OCI-LY3 (cell line): Measurements from ENCODE around the gene WASF2.

Experiments used
- H2AFZ ChIP-seq: fragments of 200-600, 300-600 bp; shearing (Covaris generic); 2 replicates; pipeline ENCODE4 v1.6.0; 2014; ENCODE audit warnings: antibody characterized with exemption, low read depth, low read length
- H3K27ac ChIP-seq: fragments of 200-600, 300-600 bp; sonication (generic); 2 replicates; pipeline ENCODE4 v1.5.1; 2014; ENCODE audit warnings: mild to moderate bottlenecking, low read length, moderate library complexity, mixed read lengths
- H3K27me3 ChIP-seq: fragments of 200-600, 300-600 bp; sonication (generic); 2 replicates; pipeline ENCODE4 v1.6.1; 2014; ENCODE audit warnings: low read depth, low read length, mixed read lengths
- H3K36me3 ChIP-seq: fragments of 200-600, 300-600 bp; sonication (generic); replicated peaks from 2 replicates; pipeline ENCODE3; 2014; ENCODE audit warnings: low read depth, low read length, mixed read lengths
- H3K4me1 ChIP-seq: fragments of 300-600, 200-600 bp; sonication (generic); 2 replicates; pipeline ENCODE4 v1.6.1; 2014; ENCODE audit warnings: low read length, mixed read lengths
- H3K4me2 ChIP-seq: fragments of 200-600, 300-600 bp; sonication (generic); 2 replicates; pipeline ENCODE4 v1.6.1; 2014; ENCODE audit warnings: low read length, mixed read lengths
- H3K4me3 ChIP-seq: fragments of 300-600, 200-600 bp; sonication (generic); 2 replicates; pipeline ENCODE4 v1.5.1; 2014; ENCODE audit warnings: antibody characterized with exemption, mild to moderate bottlenecking, low read length, moderate library complexity
- H3K79me2 ChIP-seq: fragments of 300-600, 200-600 bp; shearing (Covaris generic); 2 replicates; pipeline ENCODE4 v1.6.1; 2014; ENCODE audit warnings: mild to moderate bottlenecking, low read length, mixed read lengths
- H3K9ac ChIP-seq: fragments of 300-600, 200-600 bp; shearing (Covaris generic); 2 replicates; pipeline ENCODE4 v1.6.0; 2014; ENCODE audit warnings: mild to moderate bottlenecking, low read length, moderate library complexity
- H3K9me3 ChIP-seq: fragments of 200-600, 300-600 bp; shearing (Covaris generic); 2 replicates; pipeline ENCODE4 v1.6.1; 2014; ENCODE audit warnings: low read length, mixed read lengths; ENCODE audit not compliant: insufficient read depth
- H4K20me1 ChIP-seq: fragments of 200-600, 300-600 bp; sonication (generic); 2 replicates; pipeline ENCODE4 v1.6.1; 2016; ENCODE audit warnings: low read length, mixed read lengths; ENCODE audit not compliant: insufficient read depth
- EZH2phosphoT487 ChIP-seq: fragments of 200-600 bp; shearing (Covaris generic); IDR thresholded peaks from 2 replicates; pipeline ENCODE4 v1.6.1; 2018; ENCODE audit warnings: antibody characterized with exemption, mixed run types, low read depth
- TF ChIP-seq, protein P1 (sequence below): fragments of 200-600, 300-600 bp; sonication (generic); IDR thresholded peaks from 2 replicates; pipeline ENCODE4 v1.5.1; 2014; ENCODE audit warnings: antibody characterized with exemption, low read length, low read depth

WASF2 gene

DNA sequence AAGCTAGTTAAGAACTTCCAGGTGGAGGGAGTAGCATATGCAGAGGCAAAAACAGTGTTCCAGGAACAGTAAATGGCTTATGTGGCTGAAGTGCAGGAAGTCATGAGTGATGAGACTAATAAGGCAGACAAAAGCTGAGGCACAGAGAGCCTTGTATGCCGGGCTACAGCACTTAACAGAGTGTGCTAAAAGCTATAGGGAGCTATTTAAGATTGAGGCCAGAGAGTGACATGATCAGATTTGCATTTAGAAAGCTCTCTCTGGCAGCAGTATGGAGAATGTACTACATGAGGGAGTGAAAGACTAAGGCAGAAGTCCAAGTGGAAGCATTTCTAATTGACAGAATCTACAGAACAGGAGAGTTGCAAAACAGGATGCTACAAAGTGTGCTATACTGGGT lies 38.6 kb downstream of the WASF2 start:
- Histone ChIP-seq H2AFZ (no peak overlapping the region), H3K9me3 (no peaks in the 10 kb centered on the region), H3K79me2 (peaks cover 15% of the 10 kb centered on the region), H3K4me2 (no peak overlapping the region), H3K4me3 (no peak overlapping the region), H3K36me3 (no peaks in the 10 kb centered on the region), H3K4me1 (peaks cover 2% of the 10 kb centered on the region), H3K27ac (no peak overlapping the region), H3K9ac (no peak overlapping the region), H3K27me3 (no peaks in the 10 kb centered on the region), H4K20me1 (no peaks in the 10 kb centered on the region; the same call in 1 of the 2 replicates)
- TF ChIP-seq, protein P1, sequence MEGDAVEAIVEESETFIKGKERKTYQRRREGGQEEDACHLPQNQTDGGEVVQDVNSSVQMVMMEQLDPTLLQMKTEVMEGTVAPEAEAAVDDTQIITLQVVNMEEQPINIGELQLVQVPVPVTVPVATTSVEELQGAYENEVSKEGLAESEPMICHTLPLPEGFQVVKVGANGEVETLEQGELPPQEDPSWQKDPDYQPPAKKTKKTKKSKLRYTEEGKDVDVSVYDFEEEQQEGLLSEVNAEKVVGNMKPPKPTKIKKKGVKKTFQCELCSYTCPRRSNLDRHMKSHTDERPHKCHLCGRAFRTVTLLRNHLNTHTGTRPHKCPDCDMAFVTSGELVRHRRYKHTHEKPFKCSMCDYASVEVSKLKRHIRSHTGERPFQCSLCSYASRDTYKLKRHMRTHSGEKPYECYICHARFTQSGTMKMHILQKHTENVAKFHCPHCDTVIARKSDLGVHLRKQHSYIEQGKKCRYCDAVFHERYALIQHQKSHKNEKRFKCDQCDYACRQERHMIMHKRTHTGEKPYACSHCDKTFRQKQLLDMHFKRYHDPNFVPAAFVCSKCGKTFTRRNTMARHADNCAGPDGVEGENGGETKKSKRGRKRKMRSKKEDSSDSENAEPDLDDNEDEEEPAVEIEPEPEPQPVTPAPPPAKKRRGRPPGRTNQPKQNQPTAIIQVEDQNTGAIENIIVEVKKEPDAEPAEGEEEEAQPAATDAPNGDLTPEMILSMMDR, result no peak
- TF ChIP-seq EZH2phosphoT487, result no peak

DNA sequence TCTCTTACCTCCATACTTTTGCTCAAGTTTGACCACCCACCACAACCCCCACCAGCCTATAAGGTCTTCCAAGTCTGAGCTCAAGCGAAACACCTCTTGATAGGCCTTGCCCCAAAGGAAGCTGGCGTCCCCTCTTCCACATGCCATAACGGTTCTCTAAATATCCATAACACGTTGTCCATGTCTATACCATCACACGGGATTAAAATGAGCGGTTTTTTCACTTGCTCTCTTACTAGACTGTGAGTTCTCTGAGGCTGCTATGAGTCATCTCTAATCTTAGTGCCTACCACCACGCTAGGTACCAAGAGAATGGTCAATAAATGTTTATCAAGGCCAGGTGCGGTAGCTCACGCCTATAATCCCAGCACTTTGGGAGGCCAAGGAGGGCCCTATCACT lies 41.0 kb downstream of the WASF2 start:
- Histone ChIP-seq H3K4me3 (no peak overlapping the region), H3K27me3 (no peaks in the 10 kb centered on the region), H2AFZ (no peak overlapping the region), H3K36me3 (no peaks in the 10 kb centered on the region), H4K20me1 (peaks cover 7% of the 10 kb centered on the region), H3K4me2 (no peak overlapping the region), H3K9me3 (no peaks in the 10 kb centered on the region), H3K79me2 (peaks cover 24% of the 10 kb centered on the region), H3K9ac (no peak overlapping the region), H3K4me1 (peaks cover 21% of the 10 kb centered on the region), H3K27ac (no peak overlapping the region)
- TF ChIP-seq, protein P1, result no peak
- no peak for TF ChIP-seq EZH2phosphoT487

DNA sequence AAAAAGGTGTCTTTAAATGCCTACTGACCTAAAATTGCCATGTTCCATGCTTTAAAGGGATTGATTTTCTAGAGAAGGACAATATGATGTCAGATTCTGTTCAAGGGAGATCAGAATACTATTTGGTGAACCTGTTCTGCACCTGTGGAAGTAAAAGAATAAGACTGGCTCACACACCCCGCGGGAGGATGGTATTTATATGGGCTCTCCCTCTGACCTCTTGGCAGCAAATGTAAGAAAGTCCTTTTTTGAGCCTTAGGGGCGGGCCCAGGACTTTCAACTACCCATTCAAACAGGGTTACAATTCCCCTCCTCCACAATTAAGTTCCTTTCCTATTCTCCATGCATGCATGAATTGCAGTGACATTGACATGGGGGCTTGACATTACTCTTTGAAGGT lies 42.1 kb downstream of the WASF2 start:
- Histone ChIP-seq H3K4me1 (peaks cover 22% of the 10 kb centered on the region), H3K79me2 (peaks cover 25% of the 10 kb centered on the region), H3K27me3 (no peaks in the 10 kb centered on the region), H3K4me2 (no peak overlapping the region), H4K20me1 (peaks cover 7% of the 10 kb centered on the region), H3K4me3 (no peak overlapping the region), H3K9me3 (no peaks in the 10 kb centered on the region), H3K36me3 (no peaks in the 10 kb centered on the region), H3K27ac (no peak overlapping the region), H2AFZ (no peak overlapping the region), H3K9ac (no peak overlapping the region)
- no peak for TF ChIP-seq EZH2phosphoT487
- TF ChIP-seq, protein P1, result no peak

DNA sequence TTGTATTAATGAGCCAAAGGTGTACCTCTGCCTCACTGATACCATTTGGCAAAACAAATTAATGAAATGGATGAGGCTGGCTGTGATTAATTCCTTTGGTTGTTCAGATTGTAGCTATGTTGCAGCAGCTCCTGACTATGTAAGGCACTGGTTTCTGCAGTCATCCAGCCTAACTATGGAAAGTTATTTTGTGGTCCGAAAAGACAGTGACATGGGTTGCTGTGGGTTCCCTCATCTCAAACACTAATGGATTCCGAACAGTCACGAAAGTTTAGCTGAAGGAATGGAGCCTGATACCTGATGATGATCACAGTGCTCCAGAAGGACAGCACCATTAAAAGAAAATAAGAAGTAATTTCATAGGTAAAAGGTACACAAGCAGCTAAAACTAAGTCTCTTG lies 42.6 kb downstream of the WASF2 start:
- Histone ChIP-seq H3K27me3 (no peaks in the 10 kb centered on the region), H3K36me3 (no peaks in the 10 kb centered on the region), H3K27ac (no peak overlapping the region), H3K4me1 (peaks cover 27% of the 10 kb centered on the region), H2AFZ (no peak overlapping the region), H4K20me1 (peaks cover 7% of the 10 kb centered on the region), H3K4me2 (no peak overlapping the region), H3K9ac (no peak overlapping the region), H3K79me2 (peaks cover 25% of the 10 kb centered on the region), H3K4me3 (no peak overlapping the region), H3K9me3 (no peaks in the 10 kb centered on the region)
- TF ChIP-seq, protein P1, result no peak
- TF ChIP-seq EZH2phosphoT487, result no peak
